Hepatocyte (in vitro differentiated cells): Measurements from ENCODE around the gene APOBEC3C. TPM values are rescaled to one million over a fixed set of nuclear protein-coding genes. Genes with fewer than 3 reads are reported as not detected.
"Not testable (repeated sequence)": the region's sequence is repeated elsewhere in the genome, so short reads cannot be mapped to it uniquely, and the experiment has no call there.

Experiments used
- DNase-seq: peaks from one replicate; pipeline ENCODE4 v3.0.0-alpha.2; 2016; ENCODE audit warnings: low spot score
- H2AFZ ChIP-seq: fragments of 200-600 bp; sonication (generic); 2 replicates; pipeline ENCODE4 v1.6.0; 2016; ENCODE audit warnings: antibody characterized with exemption, mild to moderate bottlenecking
- H3K27ac ChIP-seq: fragments of 200-600 bp; sonication (generic); 2 replicates; pipeline ENCODE4 v1.5.1; 2016; ENCODE audit warnings: mild to moderate bottlenecking
- H3K27me3 ChIP-seq: fragments of 200-600 bp; sonication (generic); 2 replicates; pipeline ENCODE4 v1.6.1; 2016
- H3K36me3 ChIP-seq: fragments of 200-600 bp; sonication (generic); replicated peaks from 2 replicates; pipeline ENCODE4 v1.5.1; 2016; ENCODE audit warnings: low read depth; ENCODE audit not compliant: insufficient read depth
- H3K4me1 ChIP-seq: fragments of 200-600 bp; sonication (generic); 2 replicates; pipeline ENCODE4 v1.5.1; 2016; ENCODE audit warnings: mild to moderate bottlenecking, moderate library complexity; ENCODE audit not compliant: insufficient read depth
- H3K4me2 ChIP-seq: fragments of 200-600 bp; sonication (generic); 2 replicates; pipeline ENCODE4 v1.6.0; 2016
- H3K4me3 ChIP-seq: fragments of 200-600 bp; sonication (generic); 2 replicates; pipeline ENCODE4 v1.5.1; 2016; ENCODE audit warnings: mild to moderate bottlenecking
- H3K79me2 ChIP-seq: fragments of 200-600 bp; sonication (generic); 2 replicates; pipeline ENCODE4 v1.6.0; 2017; ENCODE audit warnings: mild to moderate bottlenecking
- H3K9me2 ChIP-seq: fragments of 200-600 bp; sonication (generic); replicated peaks from 2 replicates; pipeline ENCODE4 v1.6.0; 2017; ENCODE audit warnings: mild to moderate bottlenecking; ENCODE audit not compliant: insufficient read depth
- H3K9me3 ChIP-seq: fragments of 200-600 bp; sonication (generic); 2 replicates; pipeline ENCODE4 v1.5.1; 2016; ENCODE audit warnings: low read depth, mild to moderate bottlenecking
- H4K20me1 ChIP-seq: fragments of 200-600 bp; sonication (generic); 2 replicates; pipeline ENCODE4 v1.6.0; 2016; ENCODE audit warnings: mild to moderate bottlenecking; ENCODE audit not compliant: insufficient read depth, poor library complexity, severe bottlenecking
- EZH2 ChIP-seq: fragments of 200-600 bp; sonication (generic); IDR thresholded peaks from 2 replicates; pipeline ENCODE4 v1.6.1; 2016; ENCODE audit warnings: antibody characterized with exemption, mild to moderate bottlenecking, borderline replicate concordance
- EZH2phosphoT487 ChIP-seq: fragments of 200-600 bp; sonication (generic); IDR thresholded peaks from one replicate; pipeline ENCODE4 v1.6.1; 2018; ENCODE audit warnings: antibody characterized with exemption, mild to moderate bottlenecking, low read depth, moderate library complexity; ENCODE audit not compliant: unreplicated experiment, severe bottlenecking
- WGBS: methylation state at CpG from one replicate; pipeline ENCODE4 v1.1.6; 2016; ENCODE audit warnings: low lambda C conversion rate; ENCODE audit errors: missing lambda C conversion rate; 5-methylcytosine and 5-hydroxymethylcytosine counted together
- polyA plus RNA-seq: library from polyadenylated mRNA; unstranded; fragments of >200 nt; fragmentation: Nextera tagmentation; extraction: Ambion mirVana; gene quantifications from 2 replicates; pipeline ENCODE4 v1.2.1, GENCODE V29; 2016
- total RNA-seq: library from RNA; depleted of rRNA; stranded (reverse); fragments of >200 nt; gene quantifications from 2 replicates; pipeline ENCODE4 v1.2.3, GENCODE V29; 2014
- TF ChIP-seq, protein P1 (sequence below): fragments of 200-600 bp; sonication (generic); IDR thresholded peaks from 2 replicates; pipeline ENCODE4 v1.5.1; 2016; ENCODE audit warnings: antibody characterized with exemption, mild to moderate bottlenecking; ENCODE audit not compliant: poor library complexity

Gene APOBEC3C
- total and polyA plus RNA-seq, 2 experiments from 2014 or later, result 8.0 to 36.8 TPM

DNA sequence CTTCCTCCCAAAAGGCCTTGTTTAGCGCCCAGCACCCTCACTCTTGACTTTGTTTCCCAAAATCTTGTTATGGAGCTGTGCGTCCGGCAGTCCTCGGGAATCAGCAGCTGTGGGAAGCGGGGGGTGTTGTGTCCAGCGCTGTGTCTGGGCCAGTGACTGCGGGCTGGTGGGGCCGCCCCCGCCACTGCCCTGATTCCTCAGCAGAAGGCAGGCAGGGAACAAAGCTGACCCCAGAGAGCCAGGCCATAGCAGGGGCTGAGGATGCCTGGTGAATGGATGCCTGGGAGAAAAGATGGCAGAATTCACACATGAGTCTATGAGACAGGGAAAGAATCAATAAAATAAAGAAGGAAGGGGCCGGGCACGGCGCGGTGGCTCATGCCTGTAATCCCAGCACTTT, 2.5 kb downstream of the APOBEC3C start:
- no peaks in the 10 kb centered on the region for H3K27me3 ChIP-seq
- no peak for DNase-seq
- no peaks in the 10 kb centered on the region for H4K20me1 ChIP-seq
- H3K9me3 ChIP-seq, result no peaks in the 10 kb centered on the region
- H3K79me2 ChIP-seq, result peaks cover 14% of the 10 kb centered on the region
- TF ChIP-seq EZH2 (no peak), EZH2phosphoT487 (no peak)
- TF ChIP-seq, protein P1, sequence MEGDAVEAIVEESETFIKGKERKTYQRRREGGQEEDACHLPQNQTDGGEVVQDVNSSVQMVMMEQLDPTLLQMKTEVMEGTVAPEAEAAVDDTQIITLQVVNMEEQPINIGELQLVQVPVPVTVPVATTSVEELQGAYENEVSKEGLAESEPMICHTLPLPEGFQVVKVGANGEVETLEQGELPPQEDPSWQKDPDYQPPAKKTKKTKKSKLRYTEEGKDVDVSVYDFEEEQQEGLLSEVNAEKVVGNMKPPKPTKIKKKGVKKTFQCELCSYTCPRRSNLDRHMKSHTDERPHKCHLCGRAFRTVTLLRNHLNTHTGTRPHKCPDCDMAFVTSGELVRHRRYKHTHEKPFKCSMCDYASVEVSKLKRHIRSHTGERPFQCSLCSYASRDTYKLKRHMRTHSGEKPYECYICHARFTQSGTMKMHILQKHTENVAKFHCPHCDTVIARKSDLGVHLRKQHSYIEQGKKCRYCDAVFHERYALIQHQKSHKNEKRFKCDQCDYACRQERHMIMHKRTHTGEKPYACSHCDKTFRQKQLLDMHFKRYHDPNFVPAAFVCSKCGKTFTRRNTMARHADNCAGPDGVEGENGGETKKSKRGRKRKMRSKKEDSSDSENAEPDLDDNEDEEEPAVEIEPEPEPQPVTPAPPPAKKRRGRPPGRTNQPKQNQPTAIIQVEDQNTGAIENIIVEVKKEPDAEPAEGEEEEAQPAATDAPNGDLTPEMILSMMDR, result no peak
- no peak overlapping the region for H3K4me3 ChIP-seq
- H3K4me1 ChIP-seq, result peaks cover 30% of the 10 kb centered on the region
- H3K9me2 ChIP-seq, result no peaks in the 10 kb centered on the region
- no peak overlapping the region for H2AFZ ChIP-seq
- 97% methylated on average over 13 of the region's 13 CpGs for WGBS
- no peak overlapping the region for H3K27ac ChIP-seq
- H3K4me2 ChIP-seq, result no peak overlapping the region
- H3K36me3 ChIP-seq, result no peaks in the 10 kb centered on the region

DNA sequence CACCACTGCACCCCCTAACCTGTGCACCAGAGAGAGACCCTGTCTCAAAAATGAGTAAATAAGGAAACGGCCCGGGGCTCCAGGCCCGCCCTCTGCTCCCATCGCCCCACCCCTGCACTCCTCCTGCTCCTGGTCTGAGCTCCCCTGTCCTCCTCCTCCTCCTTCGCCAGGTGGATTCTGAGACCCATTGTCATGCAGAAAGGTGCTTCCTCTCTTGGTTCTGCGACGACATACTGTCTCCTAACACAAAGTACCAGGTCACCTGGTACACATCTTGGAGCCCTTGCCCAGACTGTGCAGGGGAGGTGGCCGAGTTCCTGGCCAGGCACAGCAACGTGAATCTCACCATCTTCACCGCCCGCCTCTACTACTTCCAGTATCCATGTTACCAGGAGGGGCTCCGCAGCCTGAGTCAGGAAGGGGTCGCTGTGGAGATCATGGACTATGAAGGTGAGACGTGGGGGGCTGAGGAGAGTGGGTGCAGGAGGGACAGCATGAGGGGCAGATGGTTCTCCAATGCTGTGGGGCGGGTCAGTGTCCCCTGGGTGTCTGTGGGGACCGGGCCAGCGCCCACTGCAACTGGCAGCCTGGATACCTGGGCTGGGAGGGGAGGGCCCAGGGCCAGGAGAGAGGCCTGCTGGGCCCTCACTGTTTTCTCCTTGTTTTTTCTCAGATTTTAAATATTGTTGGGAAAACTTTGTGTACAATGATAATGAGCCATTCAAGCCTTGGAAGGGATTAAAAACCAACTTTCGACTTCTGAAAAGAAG, 3.7 kb downstream of the APOBEC3C start:
- Histone ChIP-seq H3K4me2 (no peak overlapping the region), H3K4me3 (no peak overlapping the region), H3K9me3 (no peaks in the 10 kb centered on the region), H3K9me2 (no peaks in the 10 kb centered on the region), H3K27me3 (no peaks in the 10 kb centered on the region), H4K20me1 (no peaks in the 10 kb centered on the region), H3K27ac (no peak overlapping the region), H3K36me3 (no peaks in the 10 kb centered on the region), H3K4me1 (peaks cover 31% of the 10 kb centered on the region), H2AFZ (no peak overlapping the region), H3K79me2 (peaks cover 14% of the 10 kb centered on the region)
- WGBS, result 78% methylated on average over 18 of the region's 18 CpGs
- no peak for TF ChIP-seq EZH2phosphoT487
- TF ChIP-seq, protein P1, result no peak
- TF ChIP-seq EZH2, result no peak
- no peak for DNase-seq

DNA sequence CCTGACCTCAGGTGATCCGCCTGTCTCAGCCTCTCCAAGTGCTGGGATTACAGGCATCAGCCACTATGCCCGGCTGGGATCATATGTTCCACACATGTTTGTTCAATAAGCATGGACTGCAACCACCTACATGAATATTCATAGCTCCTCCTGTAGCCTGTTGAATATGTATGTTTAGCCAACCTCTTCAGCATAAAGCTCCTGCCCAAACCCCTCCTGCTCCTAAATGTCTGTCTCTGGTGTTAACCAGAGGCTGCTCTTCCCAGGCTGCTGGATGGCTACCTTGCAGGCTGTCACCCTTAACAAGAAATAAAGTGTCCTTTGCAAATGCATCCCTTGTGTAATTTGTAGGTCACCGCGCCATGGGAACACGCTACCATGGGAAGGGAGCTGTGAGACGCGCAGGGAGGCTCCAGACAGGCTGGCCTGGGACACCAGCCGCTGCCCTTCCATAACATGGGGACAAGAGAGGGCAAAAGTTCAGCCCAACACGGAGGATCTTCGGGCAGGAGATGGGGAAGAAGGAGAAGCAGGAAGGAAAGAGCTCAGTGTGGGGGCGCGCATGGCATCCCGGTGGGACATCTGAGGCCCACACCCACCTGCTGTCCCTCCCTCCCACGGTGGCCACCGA, 6.1 kb downstream of the APOBEC3C start:
- Histone ChIP-seq H3K27ac (peak overlapping the region; percentile 53), H3K4me2 (peak overlapping the region; percentile 75), H3K79me2 (peaks cover 11% of the 10 kb centered on the region)
- not testable (repeated sequence) for H3K36me3 ChIP-seq, H3K4me3 ChIP-seq, H3K9me2 ChIP-seq, H2AFZ ChIP-seq, H3K4me1 ChIP-seq, H3K27me3 ChIP-seq, H4K20me1 ChIP-seq, H3K9me3 ChIP-seq
- peak; percentile 37 for DNase-seq
- 49% methylated on average over 13 of the region's 15 CpGs for WGBS

DNA sequence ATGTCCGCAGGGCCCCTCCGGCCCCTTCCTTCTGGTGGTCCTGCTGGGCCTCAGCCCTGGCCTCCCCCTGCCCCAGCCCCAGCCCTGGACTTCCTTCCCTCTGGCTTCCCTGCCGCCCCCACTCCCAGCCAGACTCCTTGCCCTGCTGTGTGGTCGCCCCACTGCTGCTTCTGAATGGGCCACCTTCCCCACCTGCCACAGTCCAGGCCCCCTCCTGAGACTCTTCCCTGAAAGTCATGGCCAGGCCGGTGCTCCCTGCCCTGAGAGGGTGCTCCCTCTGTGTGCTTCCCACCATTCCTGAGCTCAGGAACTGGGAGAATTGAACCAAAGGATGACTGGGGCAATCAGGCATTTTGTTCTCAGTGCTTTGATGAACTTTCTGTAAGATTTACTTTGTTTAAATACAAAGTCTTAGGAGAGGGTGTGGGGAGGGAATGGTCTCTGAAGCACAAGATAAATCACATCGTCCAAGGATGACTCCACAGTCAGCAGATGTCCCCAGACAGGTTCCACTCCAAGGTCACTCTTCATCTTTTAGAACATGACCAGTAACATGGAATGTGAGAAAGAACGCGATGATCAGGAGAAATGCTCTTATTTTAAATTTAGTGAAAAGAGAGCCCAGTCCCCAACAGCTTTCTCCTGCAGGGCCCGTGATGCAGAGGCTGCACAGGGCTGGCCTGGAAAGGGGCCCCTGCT, 7.6 kb downstream of the APOBEC3C start:
- Histone ChIP-seq H4K20me1 (no peaks in the 10 kb centered on the region), H2AFZ (peak overlapping the region; percentile 63), H3K27ac (peak overlapping the region; percentile 91), H3K9me2 (no peaks in the 10 kb centered on the region), H3K4me3 (no peak overlapping the region), H3K4me2 (peak overlapping the region; percentile 81), H3K9me3 (no peaks in the 10 kb centered on the region), H3K36me3 (no peaks in the 10 kb centered on the region), H3K79me2 (no peaks in the 10 kb centered on the region), H3K27me3 (no peaks in the 10 kb centered on the region), H3K4me1 (peaks cover 7% of the 10 kb centered on the region)
- TF ChIP-seq, protein P1, result no peak
- TF ChIP-seq EZH2phosphoT487, result no peak
- TF ChIP-seq EZH2, result no peak
- WGBS, result 76% methylated on average over 8 of the region's 9 CpGs
- no peak for DNase-seq
